C4-2B (cell line): ENCODE measurements around the gene TMPRSS9.

Source experiments
- CTCF ChIP-seq: fragments of 450-650 bp; conservative IDR thresholded peaks from 2 replicates; pipeline ENCODE4 v1.5.1; 2017; ENCODE audit warnings: mild to moderate bottlenecking
- ZFX ChIP-seq: fragments of 450-650 bp; IDR thresholded peaks from 2 replicates; pipeline ENCODE4 v1.6.1; 2017

DNA sequence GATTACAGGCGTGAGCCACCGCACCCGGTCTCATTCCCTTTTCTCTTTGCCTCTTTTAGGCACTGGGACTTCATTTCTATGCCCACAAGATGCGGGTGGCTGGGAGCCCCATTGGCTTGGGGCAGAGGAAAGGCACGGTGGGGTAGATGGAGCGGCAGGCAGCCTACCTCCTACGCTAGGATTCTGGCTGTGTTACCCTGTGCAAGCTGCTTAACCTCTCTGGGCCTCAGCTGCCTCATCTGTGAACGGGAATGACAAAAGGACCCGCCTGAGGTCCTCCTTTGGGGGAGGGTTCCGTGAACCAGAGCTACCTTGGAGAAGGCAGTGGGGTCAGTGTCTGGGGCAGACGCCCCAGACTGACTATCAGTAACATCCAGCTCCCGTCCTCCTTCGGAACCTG, 42.8 kb upstream of the TMPRSS9 start:
- TF ChIP-seq CTCF (no peak), ZFX (no peak)
